ENCODE data around the gene SYT6.

DNA sequence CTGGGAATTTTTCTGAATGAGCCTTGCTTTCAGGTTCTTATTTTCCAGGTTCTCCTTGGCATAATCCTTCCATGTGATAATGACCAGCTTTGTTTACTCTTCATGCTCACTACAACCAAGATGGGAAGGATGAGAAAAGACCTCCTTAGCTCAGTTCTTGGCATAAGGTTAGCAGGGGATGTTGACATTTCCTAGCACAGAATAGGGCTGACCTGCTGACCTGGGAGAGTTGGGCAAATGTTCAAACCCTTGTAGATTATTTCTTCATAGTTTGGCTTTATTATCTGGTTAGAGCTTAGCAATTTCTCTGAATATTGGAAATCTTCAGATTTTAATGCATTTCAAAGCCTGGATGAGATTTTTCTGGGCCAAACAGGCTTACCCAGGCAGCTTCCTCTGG is 23.6 kb upstream of the SYT6 start:
- TF ChIP-seq POLR2AphosphoS5 (IDR thresholded peaks at IDR 0.05), result no peak
- TF ChIP-seq, protein P1, sequence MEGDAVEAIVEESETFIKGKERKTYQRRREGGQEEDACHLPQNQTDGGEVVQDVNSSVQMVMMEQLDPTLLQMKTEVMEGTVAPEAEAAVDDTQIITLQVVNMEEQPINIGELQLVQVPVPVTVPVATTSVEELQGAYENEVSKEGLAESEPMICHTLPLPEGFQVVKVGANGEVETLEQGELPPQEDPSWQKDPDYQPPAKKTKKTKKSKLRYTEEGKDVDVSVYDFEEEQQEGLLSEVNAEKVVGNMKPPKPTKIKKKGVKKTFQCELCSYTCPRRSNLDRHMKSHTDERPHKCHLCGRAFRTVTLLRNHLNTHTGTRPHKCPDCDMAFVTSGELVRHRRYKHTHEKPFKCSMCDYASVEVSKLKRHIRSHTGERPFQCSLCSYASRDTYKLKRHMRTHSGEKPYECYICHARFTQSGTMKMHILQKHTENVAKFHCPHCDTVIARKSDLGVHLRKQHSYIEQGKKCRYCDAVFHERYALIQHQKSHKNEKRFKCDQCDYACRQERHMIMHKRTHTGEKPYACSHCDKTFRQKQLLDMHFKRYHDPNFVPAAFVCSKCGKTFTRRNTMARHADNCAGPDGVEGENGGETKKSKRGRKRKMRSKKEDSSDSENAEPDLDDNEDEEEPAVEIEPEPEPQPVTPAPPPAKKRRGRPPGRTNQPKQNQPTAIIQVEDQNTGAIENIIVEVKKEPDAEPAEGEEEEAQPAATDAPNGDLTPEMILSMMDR (IDR thresholded peaks at IDR 0.05), result no peak
- TF ChIP-seq POLR2A (IDR thresholded peaks at IDR 0.05), result no peak
